GM21717 (cell line): ENCODE results near the gene HBS1L.

ENCODE experiments used
- ATAC-seq: cut with Tn5 transposase; IDR thresholded peaks from one replicate; pipeline ENCODE4 v1.9.1; 2021; ENCODE audit warnings: mild to moderate bottlenecking, moderate library complexity; ENCODE audit not compliant: unreplicated experiment

The HBS1L gene

DNA sequence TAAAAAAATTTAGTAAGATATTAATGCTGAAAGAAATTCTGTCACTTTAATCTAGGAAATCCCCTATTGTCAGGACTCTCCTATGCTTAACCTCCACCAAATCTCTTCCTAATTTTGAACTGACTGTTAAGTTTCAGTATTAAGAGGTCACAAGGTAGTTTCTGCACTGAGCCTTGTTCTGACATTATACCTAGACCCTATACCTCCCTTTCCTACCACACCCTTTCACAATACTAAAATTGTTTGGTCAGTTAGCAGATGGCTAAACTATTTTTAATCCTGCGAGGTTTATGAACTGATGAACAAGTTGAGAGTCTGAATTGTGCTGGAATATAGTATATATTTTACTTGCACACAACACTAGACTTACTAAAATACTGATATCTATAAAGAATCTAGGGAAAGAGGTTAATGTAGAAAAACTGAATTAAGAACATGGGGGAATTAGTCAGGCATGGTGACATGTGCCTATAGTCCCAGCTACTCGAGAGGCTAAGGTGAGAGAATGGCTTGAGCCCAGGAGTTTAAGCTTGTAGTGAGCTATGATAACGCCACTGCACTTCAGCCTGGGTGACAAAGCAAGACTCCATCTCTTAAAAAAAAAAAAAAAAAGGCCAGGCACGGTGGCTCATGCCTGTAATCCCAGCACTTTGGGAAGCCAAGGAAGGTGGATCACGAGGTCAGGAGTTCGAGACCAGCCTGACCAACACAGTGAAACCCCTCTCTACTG is 51.5 kb downstream of the HBS1L start:
- peak; percentile 97 for ATAC-seq

DNA sequence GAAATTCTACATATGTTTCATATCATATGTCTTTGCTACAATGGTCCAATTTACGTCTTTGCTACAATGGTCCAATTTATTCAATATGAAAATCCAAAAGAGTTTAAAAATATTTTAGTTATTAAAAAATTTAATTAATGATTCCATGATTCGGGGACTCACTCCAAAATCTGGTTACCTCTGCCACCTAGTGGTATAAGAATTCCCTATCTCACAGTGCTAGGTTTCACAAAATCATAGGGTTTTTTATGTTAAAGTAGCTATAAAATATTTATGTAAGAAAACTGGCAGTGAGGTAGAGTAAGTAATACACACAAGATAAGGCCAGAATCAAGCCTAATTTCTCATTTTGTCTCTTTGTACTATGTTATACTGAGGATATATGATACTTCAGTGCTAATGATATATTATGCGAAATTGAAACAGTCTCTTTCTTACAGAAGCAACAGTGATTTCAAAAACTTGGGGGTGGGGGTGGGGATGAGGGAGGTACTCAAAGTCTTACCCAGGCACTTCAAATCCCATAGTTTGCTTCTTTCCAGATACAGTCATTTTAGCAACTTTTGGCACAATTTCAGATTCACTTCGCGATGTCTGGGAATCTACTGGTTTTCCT is 52.3 kb downstream of the HBS1L start:
- no peak for ATAC-seq

DNA sequence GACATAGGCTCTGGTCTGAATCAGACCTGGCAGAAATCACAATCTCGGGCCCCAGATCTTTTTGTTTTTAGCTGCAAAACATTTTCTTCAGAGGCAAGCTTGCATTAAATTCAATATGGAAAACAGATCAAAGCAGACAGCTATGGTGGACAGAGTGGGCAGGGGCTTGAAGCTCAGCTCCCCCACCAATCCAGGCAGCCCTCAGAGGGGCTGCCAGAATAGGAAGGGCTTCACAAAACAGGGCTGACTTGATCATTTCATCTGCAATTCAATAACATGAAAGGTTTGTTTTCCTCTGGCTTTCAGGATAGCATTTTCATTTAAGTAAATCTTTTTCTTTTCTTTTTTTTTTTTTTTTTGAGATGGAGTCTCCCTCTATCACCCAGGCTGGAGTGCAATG is 55.5 kb downstream of the HBS1L start:
- ATAC-seq, result no peak

DNA sequence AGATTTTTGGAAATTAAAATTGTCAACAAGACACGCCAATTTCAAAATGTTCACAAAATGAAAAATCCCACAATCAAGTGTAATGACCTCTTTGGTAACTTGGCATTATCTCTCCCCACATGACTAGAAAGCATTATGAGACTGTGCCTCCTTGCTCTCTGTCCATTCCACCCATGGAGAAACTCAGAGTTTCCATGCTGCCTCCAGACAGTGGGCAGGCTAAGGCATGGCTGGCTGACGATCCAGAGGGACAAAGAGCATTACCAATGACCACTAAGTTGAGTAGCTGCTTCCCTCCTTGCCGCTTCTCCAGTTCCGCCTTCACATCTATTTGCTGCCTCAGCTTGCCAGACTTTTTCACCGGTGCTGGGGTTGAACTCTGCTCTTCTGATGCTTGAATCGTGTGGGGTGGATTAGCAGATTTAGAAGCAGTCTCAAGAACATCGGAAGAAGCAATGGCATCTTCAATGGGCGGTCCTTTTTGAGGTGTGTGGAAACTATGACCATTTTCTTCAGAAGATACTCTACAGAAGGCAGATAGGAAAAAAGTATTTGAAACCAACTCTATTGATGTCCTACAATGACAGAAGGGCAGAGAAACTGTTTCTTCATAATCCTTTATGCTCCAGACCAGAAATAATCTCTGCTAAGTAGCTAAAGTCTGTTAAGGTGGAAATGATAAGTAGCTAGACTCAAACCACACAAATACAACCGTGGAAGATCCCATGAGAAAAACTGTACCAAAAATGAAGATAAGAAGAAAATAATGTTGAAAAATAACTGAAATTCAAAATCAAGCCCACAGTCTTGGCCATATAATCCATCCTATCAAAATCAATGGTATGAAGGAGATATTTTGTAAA is 57.3 kb downstream of the HBS1L start:
- no peak for ATAC-seq

DNA sequence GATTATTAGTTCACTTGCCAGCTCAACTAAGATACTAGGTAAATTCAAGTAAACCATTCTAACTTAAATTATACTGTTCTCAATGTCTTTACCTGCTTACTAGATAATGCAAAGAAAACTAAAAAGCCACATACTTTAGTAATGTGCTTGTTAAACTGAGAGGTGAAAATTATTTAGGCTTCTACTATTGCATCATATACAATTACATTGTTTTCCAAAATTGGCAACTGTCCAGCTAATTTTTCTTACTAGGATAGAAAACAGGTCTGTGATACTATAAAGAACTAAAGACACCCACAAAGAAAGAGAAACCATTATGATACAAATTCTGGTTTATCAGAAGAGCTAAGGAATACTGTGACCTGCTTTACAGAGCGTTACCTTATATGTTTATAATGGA is 59.1 kb downstream of the HBS1L start:
- ATAC-seq, result no peak

DNA sequence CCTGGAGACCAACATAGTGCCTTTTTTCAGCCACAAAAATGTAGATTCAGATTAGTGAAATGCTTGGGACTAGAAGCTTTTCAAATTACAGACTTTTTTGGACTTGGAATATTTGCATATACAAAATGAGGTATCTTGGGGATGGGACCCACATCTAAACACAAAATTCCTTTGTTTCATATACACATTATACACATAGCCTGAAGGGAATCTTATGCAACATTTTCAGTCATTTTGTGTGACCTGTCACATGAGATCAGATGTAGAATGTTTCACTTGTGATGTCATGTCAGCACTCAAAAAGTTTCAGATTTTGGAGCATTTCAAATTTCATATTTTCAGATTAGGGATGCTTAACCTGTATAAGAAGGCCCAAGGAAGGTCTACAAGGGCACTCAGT is 60.2 kb downstream of the HBS1L start:
- ATAC-seq, result no peak

DNA sequence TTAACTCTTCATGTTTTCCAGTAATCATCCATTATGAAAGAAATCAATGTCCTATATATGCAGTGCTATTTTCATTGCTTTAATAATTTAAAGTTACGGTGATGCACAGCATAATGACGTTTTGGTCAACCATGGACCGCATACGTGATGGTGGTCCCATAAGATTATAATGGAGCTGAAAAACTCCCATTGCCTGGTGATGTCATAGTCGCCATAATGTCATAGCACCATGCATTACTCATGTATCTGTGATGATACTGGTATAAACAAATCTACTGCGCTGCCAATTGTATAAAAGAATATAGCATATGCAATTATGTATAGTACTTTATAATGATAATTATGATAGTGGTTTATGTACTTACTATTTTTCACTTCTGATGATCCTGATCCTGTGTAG is 62.5 kb downstream of the HBS1L start:
- no peak for ATAC-seq

DNA sequence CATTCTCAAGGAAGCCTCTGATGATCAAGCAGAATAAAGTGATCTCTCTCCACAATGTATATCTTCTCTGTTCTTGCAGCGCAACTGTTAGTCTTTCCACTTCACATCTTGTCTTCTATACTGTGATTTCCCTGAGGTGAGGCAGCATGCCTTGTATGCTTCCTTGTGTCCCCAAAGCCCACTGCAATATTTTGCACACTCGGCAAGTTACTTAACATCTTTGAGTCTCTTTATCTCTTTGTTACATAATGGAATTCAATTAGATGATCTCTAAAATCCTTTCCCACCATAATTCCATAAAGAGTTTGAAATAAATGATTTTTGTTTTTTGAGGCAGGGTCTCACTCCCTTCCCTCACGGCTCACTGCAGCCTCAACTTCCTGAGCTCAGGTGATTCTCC is 64.4 kb downstream of the HBS1L start:
- ATAC-seq, result no peak

DNA sequence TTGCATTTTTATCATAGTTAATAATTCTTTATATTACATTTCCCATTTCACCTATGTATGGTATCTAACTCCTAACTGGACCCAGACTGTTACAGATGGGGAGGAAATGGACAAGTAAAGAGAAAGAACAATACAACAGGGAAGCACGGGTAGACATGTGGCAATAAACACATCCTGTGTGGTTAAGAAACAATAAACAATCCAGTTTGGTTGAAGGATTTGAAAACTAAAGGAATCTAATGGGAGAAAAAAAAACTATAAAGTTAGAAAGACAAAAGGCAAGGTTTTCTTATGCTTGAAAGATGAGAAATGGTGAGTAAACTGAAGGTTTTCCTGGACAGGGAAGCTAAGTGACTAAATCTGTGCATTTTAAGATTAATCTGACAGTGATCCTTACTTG is 69.8 kb downstream of the HBS1L start:
- no peak for ATAC-seq

DNA sequence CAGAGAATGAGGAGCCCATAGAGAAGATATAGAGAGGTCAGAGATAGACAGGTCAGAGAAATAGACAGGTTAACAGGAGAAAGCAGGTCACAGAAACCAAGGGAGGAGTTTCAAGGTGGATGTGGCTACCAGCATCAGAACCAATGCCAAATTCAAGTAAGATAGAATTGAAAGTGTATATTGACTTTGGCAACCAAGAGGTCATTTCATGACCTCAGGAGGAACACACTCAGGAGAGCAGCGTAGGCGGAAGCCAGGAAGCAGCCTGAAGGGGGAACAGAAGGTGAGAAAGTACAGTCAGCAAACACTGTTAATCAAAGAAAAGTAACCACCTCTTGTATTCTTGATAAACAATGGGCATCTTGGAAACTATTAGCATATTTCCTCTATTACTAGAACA is 70.8 kb downstream of the HBS1L start:
- no peak for ATAC-seq

DNA sequence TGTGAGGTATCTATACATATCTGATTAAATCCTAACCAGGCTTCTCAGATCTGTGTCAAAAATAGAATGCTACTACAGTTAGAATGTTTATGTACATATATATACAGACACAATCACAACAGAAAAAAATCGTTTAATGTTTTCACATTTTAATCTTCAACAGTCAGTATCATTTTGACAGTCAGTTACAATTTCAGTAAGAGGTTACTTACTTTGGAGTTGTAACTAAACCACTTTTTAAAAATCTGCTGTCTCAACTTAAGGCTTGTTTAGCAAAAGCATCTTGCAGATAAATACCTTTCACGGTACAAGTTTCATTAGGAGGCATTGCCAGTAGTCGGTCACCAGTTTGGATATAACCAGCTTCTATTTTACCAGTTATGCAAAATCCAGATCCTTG is 72.5 kb downstream of the HBS1L start:
- ATAC-seq, result no peak

DNA sequence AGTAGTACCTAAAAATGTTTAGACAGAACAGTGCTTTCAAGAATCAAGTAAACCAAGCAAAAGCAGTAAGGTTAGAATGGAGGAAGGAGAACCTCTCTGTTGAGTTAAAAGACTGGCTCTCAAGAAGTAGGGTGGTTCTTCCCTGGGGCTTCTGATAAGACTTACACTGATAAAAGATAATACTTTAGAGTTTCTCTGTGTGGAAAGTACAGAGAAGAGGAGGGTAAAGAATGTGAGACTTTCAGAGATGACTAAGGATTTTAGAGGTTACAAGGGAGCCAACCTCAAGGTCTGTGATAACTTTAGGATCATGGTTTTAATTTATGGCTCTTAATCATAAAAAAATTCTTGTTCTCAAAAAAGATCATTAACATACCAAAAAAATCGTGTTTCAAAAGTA is 73.8 kb downstream of the HBS1L start:
- no peak for ATAC-seq

DNA sequence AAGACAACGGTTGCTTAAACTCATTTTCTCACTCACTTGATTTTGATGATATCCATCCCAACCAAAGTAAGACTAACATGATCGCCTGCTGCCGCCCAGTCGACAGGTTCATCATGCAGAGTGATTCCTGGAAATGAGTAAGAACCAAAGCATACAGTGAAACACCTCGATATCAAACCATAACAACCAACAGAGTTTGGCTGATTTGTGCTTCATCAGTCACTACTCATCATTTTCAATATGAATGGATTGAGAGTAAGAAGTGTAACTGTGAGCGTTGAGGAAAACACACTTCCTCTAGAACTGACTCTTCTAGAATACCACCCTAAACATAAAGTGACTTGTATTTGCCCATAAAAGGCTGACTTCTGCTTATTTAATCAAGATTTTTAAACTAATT is 75.5 kb downstream of the HBS1L start:
- ATAC-seq, result peak; percentile 88

DNA sequence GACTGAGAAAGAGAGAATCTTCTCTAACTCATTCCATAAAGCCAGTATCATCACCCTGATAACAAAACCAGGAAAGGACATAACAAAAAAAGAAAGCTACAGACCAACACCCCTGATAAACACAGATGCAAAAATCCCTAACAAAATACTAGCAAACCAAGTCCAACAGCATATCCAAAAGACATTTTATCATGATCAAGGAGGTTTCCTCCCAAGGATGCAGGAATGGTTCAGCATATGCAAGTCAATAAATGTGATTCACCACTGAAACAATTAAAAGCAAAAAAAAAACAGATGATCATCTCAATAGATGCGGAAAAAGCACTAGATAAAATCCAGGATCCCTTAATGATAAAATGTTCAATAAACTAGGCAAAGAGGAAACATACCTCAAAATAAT is 80.3 kb downstream of the HBS1L start:
- no peak for ATAC-seq

DNA sequence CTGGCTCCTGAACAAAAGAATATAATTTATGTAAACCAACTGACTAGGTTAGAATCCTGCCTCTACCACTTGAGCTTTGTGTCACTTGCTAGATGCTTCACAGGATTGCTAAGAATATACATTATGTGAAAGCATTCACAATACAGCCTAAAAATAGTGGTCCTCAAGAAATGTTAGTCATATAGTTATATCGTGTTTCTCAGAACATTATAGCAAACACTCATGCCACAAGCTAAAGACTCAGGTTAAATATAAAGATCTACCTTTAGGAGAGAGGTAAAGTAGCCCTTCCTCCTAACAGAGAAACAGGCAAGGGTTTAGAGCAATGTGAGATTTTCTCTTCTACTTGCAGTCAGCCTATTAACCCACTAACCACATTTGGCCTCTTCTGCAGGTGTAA is 86.9 kb downstream of the HBS1L start:
- no peak for ATAC-seq

DNA sequence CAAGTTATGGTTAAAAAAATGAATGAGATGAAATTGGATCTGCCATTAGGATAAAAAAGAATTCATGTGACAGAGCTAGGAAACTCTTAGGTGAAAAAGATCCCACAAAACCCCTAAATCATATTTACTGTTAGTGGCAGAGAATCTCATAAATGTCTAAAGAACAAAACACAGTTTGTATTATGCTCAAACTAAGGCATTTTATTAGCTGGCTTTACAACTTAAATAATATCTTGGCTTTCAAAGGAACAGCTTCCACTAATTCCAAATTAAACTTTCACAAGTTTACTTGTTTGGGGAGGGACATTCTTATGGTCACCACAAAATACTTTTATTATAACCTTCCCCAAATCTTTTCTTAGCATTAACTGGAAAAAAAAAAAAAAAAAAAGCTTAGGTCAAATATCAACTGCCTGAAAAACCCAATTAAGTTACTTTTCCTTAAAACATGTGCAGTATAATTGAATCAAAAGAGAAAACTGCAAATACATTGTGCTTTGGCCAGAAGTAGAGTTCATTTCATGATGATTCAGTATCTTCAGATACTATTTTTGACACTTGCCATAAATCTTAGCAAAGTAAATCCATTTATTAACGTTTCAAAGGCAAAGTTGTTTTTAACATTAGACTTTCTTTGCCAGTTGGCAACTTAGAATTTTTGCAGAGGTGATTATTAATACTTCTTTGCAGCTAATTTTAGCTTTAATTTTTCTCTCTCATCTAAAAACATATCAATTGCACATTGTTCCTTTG is 90.0 kb downstream of the HBS1L start:
- no peak for ATAC-seq

DNA sequence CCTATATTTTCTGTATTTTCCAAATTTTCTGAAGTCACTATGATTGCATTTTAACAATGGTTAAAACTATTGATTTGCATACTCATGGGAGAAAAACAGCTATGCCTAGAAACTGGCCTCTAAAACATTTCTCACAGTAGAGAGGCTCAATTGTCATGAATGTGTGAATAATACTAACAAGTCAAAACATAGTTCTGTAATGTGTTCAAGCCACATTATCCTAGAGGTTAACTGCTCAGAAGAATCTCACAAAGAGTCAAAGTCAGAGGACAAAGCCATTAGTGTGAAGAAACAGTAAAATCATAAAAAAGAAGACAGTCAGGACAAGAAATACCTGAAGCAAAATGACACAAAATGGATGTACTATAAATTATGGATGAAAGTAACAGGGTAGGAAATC is 92.2 kb downstream of the HBS1L start:
- ATAC-seq, result no peak

DNA sequence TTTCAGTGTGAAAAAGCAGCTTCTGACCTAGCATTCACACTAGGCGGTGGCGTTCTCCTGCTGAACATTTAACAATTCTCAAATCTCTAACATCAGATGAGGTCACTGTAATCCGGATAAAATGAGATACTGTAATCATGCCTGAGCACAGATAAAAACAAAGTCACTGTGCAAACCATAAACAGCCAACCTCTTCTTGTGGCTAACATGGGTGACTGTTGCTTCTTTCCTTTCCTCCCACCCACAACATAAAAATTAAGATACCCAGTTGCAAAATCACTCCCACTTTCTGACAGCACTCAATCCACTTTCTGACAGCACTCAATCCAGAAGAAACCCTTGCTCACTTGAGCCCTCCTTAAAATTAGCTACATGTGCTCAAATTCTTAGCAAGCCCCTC is 93.3 kb downstream of the HBS1L start:
- ATAC-seq, result no peak

DNA sequence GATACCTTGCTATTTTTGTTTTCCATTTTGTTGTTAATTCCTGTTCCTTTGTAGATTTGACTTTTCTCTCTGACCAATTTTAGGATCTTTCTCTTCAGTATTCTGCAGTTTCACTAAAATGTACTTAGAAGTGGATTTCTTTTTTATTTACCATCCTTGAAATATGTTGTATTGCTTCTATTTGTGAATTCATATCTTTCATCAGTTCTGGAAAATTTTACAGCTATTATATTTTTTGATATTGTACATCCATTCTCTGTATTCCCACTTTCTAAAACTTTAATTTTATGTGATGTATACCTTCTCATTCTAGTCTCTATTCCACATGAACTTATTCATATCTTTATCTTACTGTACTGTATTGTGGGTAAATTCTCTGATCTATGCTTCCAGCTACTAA is 95.0 kb downstream of the HBS1L start:
- no peak for ATAC-seq

DNA sequence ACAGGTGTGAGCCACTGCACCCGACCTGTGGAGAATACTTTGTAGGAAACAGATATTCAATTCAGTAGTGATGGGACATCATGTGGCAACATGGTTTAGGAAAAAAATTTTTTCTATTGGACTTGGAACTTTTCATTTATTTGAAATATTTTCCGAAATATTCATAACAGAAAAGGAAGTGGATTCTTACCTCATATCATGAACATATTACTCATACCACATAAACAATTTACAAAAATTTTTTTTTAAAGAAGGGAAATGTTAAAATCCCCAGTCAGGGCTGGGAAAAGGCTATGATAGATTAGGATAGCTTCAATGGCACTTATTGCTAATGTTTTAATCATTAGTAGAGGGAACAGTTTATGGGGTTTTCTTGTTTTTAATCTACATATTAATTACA is 97.9 kb downstream of the HBS1L start:
- no peak for ATAC-seq

DNA sequence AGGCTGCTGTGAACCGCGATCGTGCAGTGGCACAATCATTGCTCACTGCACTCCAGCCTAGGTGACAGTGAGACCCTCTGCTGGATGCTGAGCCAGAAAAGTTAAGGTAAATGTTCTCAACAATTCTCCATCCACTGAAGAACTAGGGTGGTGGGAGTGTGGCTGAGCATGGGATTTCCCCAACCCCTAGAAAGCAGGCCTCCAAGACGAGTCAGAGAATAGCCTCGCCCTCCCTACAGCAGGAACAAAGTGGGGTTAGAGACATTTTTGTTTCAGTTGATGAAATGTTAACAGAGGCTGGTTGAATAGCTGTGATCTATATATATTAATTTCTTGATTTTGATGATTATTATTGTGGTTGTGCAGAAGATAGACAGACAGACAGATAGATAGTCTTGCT is 98.6 kb downstream of the HBS1L start:
- ATAC-seq, result no peak
